ENCODE measurements around the gene SLC35A2.

SLC35A2 gene

GRCh38 chrX:48903290-48903689, 8.2 kb downstream of the SLC35A2 start:
- H3K4me1 Mint-ChIP-seq: peaks cover 10% of the 10 kb centered on the region
- no peak for DNase-seq
- peak overlapping the region; percentile 72 for H3K27ac Mint-ChIP-seq
- no peak overlapping the region for H3K4me3 Mint-ChIP-seq
- H3K27me3 Mint-ChIP-seq: no peaks in the 10 kb centered on the region
- CTCF ChIA-PET: interaction anchor here (0.6 kb wide), 1 partner anchor 17 kb away, joined by 3 read pairs; no protein-coding TSS in a partner anchor
- H3K9me3 Mint-ChIP-seq: no peaks in the 10 kb centered on the region
- H3K36me3 Mint-ChIP-seq: peaks cover 21% of the 10 kb centered on the region

GRCh38 chrX:48902776-48903175, 8.7 kb downstream of the SLC35A2 start:
- H3K36me3 Mint-ChIP-seq: peaks cover 21% of the 10 kb centered on the region
- no peak overlapping the region for H3K27ac Mint-ChIP-seq
- H3K4me1 Mint-ChIP-seq: peaks cover 13% of the 10 kb centered on the region
- no peaks in the 10 kb centered on the region for H3K9me3 Mint-ChIP-seq
- no peak for DNase-seq
- H3K4me3 Mint-ChIP-seq: no peak overlapping the region
- no peaks in the 10 kb centered on the region for H3K27me3 Mint-ChIP-seq
- CTCF ChIA-PET: no interaction called here

- CTCF ChIA-PET: no interaction called here
- DNase-seq: no peak
- Mint-ChIP-seq H3K36me3 (peaks cover 22% of the 10 kb centered on the region), H3K27ac (no peak overlapping the region), H3K4me1 (peaks cover 13% of the 10 kb centered on the region), H3K9me3 (no peaks in the 10 kb centered on the region), H3K4me3 (no peak overlapping the region), H3K27me3 (no peaks in the 10 kb centered on the region)
These were observed 9.3 kb downstream of the SLC35A2 start for GRCh38 chrX:48902135-48902534.

GRCh38 chrX:48901069-48901468, 10.4 kb downstream of the SLC35A2 start:
- Mint-ChIP-seq H3K4me3 (no peak overlapping the region), H3K9me3 (no peaks in the 10 kb centered on the region), H3K27ac (no peak overlapping the region), H3K36me3 (peaks cover 22% of the 10 kb centered on the region), H3K4me1 (peaks cover 21% of the 10 kb centered on the region), H3K27me3 (no peaks in the 10 kb centered on the region)
- no peak for DNase-seq
- CTCF ChIA-PET: no interaction called here

- H3K4me3 Mint-ChIP-seq: peak overlapping the region; percentile 84
- peaks cover 27% of the 10 kb centered on the region for H3K4me1 Mint-ChIP-seq
- CTCF ChIA-PET: no interaction called here
- no peaks in the 10 kb centered on the region for H3K9me3 Mint-ChIP-seq
- H3K27ac Mint-ChIP-seq: peak overlapping the region; percentile 42
- H3K36me3 Mint-ChIP-seq: peaks cover 27% of the 10 kb centered on the region
- H3K27me3 Mint-ChIP-seq: no peaks in the 10 kb centered on the region
- no peak for DNase-seq
These were observed 12.4 kb downstream of the SLC35A2 start for GRCh38 chrX:48899078-48899410.

- Mint-ChIP-seq H3K4me1 (peaks cover 31% of the 10 kb centered on the region), H3K27me3 (no peaks in the 10 kb centered on the region), H3K4me3 (peak within 1 kb of the TSS; percentile 84), H3K27ac (peak within 1 kb of the TSS; percentile 97), H3K9me3 (no peaks in the 10 kb centered on the region), H3K36me3 (peaks cover 22% of the 10 kb centered on the region)
- CTCF ChIA-PET: interaction anchor here (0.7 to 1.0 kb wide), 3 partner anchors 40 to 146 kb away, joined by 3 read pairs; no protein-coding TSS in a partner anchor
- DNase-seq: peak; percentile 92
These were observed 13.7 kb downstream of the SLC35A2 start, which contains the start of the genes PQBP1 and TIMM17B for GRCh38 chrX:48897625-48898306. Gene PQBP1, plus strand, starts transcription at chrX:48897930. Its CDS starts 580 bp downstream, at chrX:48898510. Gene TIMM17B, minus strand, starts transcription at chrX:48897768. Its CDS starts 19 bp downstream, at chrX:48897749.

GRCh38 chrX:48897157-48897624, 14.3 kb downstream of the SLC35A2 start:
- H3K36me3 Mint-ChIP-seq: peaks cover 20% of the 10 kb centered on the region
- peaks cover 35% of the 10 kb centered on the region for H3K4me1 Mint-ChIP-seq
- CTCF ChIA-PET: interaction anchor here (1.0 kb wide), 1 partner anchor 49 kb away, joined by 3 read pairs; no protein-coding TSS in a partner anchor
- H3K27me3 Mint-ChIP-seq: no peaks in the 10 kb centered on the region
- peak; percentile 77 for DNase-seq
- peak overlapping the region; percentile 84 for H3K4me3 Mint-ChIP-seq
- H3K27ac Mint-ChIP-seq: peak overlapping the region; percentile 97
- no peaks in the 10 kb centered on the region for H3K9me3 Mint-ChIP-seq

- H3K27me3 Mint-ChIP-seq: no peaks in the 10 kb centered on the region
- no peaks in the 10 kb centered on the region for H3K9me3 Mint-ChIP-seq
- H3K4me3 Mint-ChIP-seq: peak overlapping the region; percentile 84
- peak overlapping the region; percentile 97 for H3K27ac Mint-ChIP-seq
- DNase-seq: no peak
- CTCF ChIA-PET: interaction anchor here (1.0 kb wide), 1 partner anchor 50 kb away, joined by 3 read pairs; no protein-coding TSS in a partner anchor
- peaks cover 16% of the 10 kb centered on the region for H3K36me3 Mint-ChIP-seq
- peaks cover 37% of the 10 kb centered on the region for H3K4me1 Mint-ChIP-seq
These were observed 14.8 kb downstream of the SLC35A2 start for GRCh38 chrX:48896611-48897011.

GRCh38 chrX:48894891-48895290, 16.6 kb downstream of the SLC35A2 start:
- Mint-ChIP-seq H3K4me3 (no peak overlapping the region), H3K9me3 (no peaks in the 10 kb centered on the region), H3K4me1 (peaks cover 47% of the 10 kb centered on the region), H3K27ac (no peak overlapping the region), H3K36me3 (peaks cover 10% of the 10 kb centered on the region), H3K27me3 (no peaks in the 10 kb centered on the region)
- CTCF ChIA-PET: no interaction called here
- no peak for DNase-seq

GRCh38 chrX:48893556-48894348, 17.7 kb downstream of the SLC35A2 start:
- DNase-seq: no peak
- Mint-ChIP-seq H3K4me3 (no peak overlapping the region), H3K27me3 (no peaks in the 10 kb centered on the region), H3K9me3 (no peaks in the 10 kb centered on the region), H3K36me3 (peaks cover 10% of the 10 kb centered on the region), H3K27ac (no peak overlapping the region), H3K4me1 (peaks cover 42% of the 10 kb centered on the region)
- CTCF ChIA-PET: interaction anchor here (1.3 kb wide), 1 partner anchor 53 kb away, joined by 6 read pairs; no protein-coding TSS in a partner anchor

- Mint-ChIP-seq H3K4me1 (peaks cover 37% of the 10 kb centered on the region), H3K27ac (peak overlapping the region; percentile 33), H3K4me3 (no peak overlapping the region), H3K9me3 (no peaks in the 10 kb centered on the region), H3K36me3 (peaks cover 10% of the 10 kb centered on the region), H3K27me3 (no peaks in the 10 kb centered on the region)
- CTCF ChIA-PET: interaction anchor here (1.6 to 1.9 kb wide), 2 partner anchors 19 to 49 kb away, joined by 4 to 6 read pairs; partner anchors contain the start of gene SLC35A2
- no peak for DNase-seq
These were observed 18.6 kb downstream of the SLC35A2 start for GRCh38 chrX:48892896-48893295.

- CTCF ChIA-PET: interaction anchor here (1.0 to 1.9 kb wide), 7 partner anchors 16 to 244 kb away, joined by 3 to 8 read pairs (median 4); partner anchors contain the start of gene SLC35A2
- H3K4me1 Mint-ChIP-seq: peaks cover 33% of the 10 kb centered on the region
- H3K27ac Mint-ChIP-seq: peak overlapping the region; percentile 83
These were observed 19.8 kb downstream of the SLC35A2 start for GRCh38 chrX:48891402-48892288.

GRCh38 chrX:48890934-48891401, 20.5 kb downstream of the SLC35A2 start:
- CTCF ChIA-PET: interaction anchor here (1.0 to 1.9 kb wide), 6 partner anchors 16 to 243 kb away, joined by 3 to 8 read pairs (median 5); partner anchors contain the start of gene SLC35A2
- H3K9me3 Mint-ChIP-seq: no peaks in the 10 kb centered on the region
- DNase-seq: no peak
- H3K27me3 Mint-ChIP-seq: no peaks in the 10 kb centered on the region
- peaks cover 28% of the 10 kb centered on the region for H3K4me1 Mint-ChIP-seq
- peak overlapping the region; percentile 85 for H3K27ac Mint-ChIP-seq
- peak overlapping the region; percentile 91 for H3K4me3 Mint-ChIP-seq
- peaks cover 9% of the 10 kb centered on the region for H3K36me3 Mint-ChIP-seq

More at GRCh38 chrX:48891402-48892288, 19.8 kb downstream of the SLC35A2 start:
- Mint-ChIP-seq H3K36me3 (peaks cover 9% of the 10 kb centered on the region), H3K9me3 (no peaks in the 10 kb centered on the region), H3K4me3 (peak overlapping the region; percentile 91), H3K27me3 (no peaks in the 10 kb centered on the region)
- DNase-seq: peak; percentile 85

Measured in activated naive CD4-positive, alpha-beta T cell treated with anti-CD3 and anti-CD28 coated beads, Interleukin-2, amount 10 ng/mL, durations not matched to agents 7 days and 5 days (primary cell).